Activated naive CD8-positive, alpha-beta T cell treated with anti-CD3 and anti-CD28 coated beads, Interleukin-2, amount 50 U/mL, for 16 hours (primary cell): ENCODE measurements around the gene KCTD1.

Source experiments
- DNase-seq: peaks from one replicate; pipeline ENCODE4 v3.0.0-alpha.2; 2020; ENCODE audit warnings: low read depth, low spot score

KCTD1 gene

GRCh38 chr18:26548415-26549262 lies at the start of gene KCTD1:
TSS of gene KCTD1 (minus strand) at chr18:26548553. CDS start at chr18:26548536, 17 bp downstream.
- peak; percentile 41 for DNase-seq

DNA sequence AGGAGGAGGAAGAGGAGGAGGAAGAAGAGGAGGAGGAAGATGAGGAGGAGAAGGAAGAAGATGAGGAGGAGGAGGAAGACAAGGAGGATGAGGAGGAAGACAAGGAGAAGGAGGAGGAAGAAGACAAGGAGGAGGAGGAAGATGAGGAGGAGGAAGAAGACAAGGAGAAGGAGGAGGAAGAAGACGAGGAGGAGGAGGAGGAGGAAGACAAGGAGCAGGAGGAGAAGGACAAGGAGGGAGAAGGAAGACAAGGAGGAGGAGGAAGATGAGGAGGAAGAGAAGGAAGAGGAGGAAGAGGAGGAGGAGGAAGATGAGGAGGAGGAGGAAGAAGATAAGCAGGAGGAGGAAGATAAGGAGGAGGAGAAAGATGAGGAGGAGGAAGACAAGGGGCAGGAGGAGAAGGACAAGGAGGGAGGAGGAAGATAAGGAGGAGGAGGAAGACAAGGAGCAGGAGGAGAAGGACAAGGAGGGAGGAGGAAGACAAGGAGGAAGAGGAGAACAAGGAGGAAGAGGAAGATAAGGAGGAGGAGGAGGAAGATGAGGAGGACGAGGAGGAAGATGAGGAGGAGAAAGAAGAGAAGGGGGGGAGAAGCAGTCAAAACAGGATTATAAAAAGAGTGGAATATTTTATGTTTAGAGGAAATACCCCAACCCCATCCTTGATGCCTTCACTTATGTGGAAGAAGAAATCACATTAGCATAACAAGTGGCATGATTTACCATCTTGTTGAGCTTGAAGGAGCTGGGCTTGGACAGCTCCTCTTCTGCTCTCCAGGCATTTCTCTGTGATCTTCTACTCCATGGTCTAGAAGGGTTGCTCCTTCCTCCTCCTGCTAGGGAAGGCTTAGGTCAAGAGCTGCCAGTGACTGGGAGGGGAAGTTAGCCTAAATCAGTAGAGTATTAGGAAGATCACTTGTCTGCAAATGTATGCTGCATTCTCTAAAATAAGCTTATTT lies 45.3 kb upstream of the KCTD1 start:
- no peak for DNase-seq

- no peak for DNase-seq
Measured at GRCh38 chr18:26584745-26585144, 36.4 kb upstream of the KCTD1 start.

- no peak for DNase-seq
Measured at GRCh38 chr18:26579941-26580618, 31.7 kb upstream of the KCTD1 start.

GRCh38 chr18:26575865-26576217 lies 27.5 kb upstream of the KCTD1 start:
- DNase-seq = no peak

GRCh38 chr18:26574958-26575864 lies 26.9 kb upstream of the KCTD1 start:
- no peak for DNase-seq

GRCh38 chr18:26568926-26569665 lies 20.7 kb upstream of the KCTD1 start:
- DNase-seq = no peak

GRCh38 chr18:26568513-26568912 lies 20.2 kb upstream of the KCTD1 start:
- DNase-seq = no peak

- DNase-seq = no peak
Measured at GRCh38 chr18:26566874-26567555, 18.7 kb upstream of the KCTD1 start.

GRCh38 chr18:26565514-26565913 lies 17.2 kb upstream of the KCTD1 start:
- no peak for DNase-seq

- DNase-seq = no peak
Measured at GRCh38 chr18:26563024-26563423, 14.7 kb upstream of the KCTD1 start.

DNA sequence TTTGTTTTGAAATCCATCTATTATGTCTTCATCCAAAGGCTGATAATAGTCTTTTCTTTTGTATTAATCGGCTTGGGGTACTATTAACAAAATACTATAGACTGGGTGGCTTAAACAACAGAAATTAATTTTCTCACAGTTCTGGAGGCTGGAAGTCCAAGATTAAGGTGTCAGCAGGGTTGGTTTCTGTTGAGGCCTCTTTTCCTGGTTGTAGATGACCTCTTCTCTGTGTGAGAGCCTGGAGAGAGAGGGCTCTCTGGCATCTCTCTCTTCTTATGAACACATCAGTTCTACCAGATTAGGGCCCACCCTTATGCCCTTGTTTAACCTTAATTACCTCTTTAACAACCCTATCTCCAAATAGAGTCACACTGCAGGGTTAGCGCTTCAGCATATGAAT lies 14.2 kb upstream of the KCTD1 start:
- no peak for DNase-seq

DNA sequence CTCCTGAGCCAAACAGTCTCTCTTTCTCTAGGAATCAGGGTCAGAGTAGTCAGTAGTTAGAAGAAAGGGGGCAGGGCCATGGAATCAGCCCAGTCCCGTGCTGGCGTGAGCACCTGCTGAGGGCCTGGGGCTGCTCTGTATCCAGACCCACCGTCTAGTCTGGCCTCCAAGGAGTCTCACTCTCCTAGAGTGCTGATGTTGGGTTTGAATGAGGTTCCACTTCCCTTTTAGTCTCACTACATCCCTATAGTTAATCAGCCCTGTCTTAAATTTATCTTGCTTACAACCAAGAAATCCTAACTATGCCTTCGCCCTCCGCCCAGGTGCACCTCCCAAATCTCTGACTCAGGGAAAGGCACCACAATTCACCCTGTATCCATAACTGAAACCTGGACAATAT lies 13.4 kb upstream of the KCTD1 start:
- DNase-seq = no peak

GRCh38 chr18:26556573-26556972 lies 8.2 kb upstream of the KCTD1 start:
- DNase-seq = no peak

GRCh38 chr18:26555804-26556553 lies 7.6 kb upstream of the KCTD1 start:
- no peak for DNase-seq

- DNase-seq = no peak
Measured at GRCh38 chr18:26553943-26554342, 5.6 kb upstream of the KCTD1 start.

- no peak for DNase-seq
Measured at GRCh38 chr18:26551695-26552081, 3.3 kb upstream of the KCTD1 start.

GRCh38 chr18:26550998-26551694 lies 2.8 kb upstream of the KCTD1 start:
- DNase-seq = no peak
